Endometrial microvascular endothelial cells (primary cell): Measurements from ENCODE around the gene SIRPG. TPM values are rescaled to one million over a fixed set of nuclear protein-coding genes. Genes with fewer than 3 reads are reported as not detected.

Experiments used
- in situ Hi-C: cut with HindIII; loops from 2 replicates; pipeline ENCODE4 v1.10.0; 2017; ENCODE audit warnings: low sequenced_read_pairs, low pct_unique_long_range_greater_than_20kb; ENCODE audit errors: inconsistent ontology term
- total RNA-seq: library from RNA; depleted of rRNA; stranded (reverse); fragments of >200 nt; gene quantifications from one replicate; pipeline ENCODE4 v1.2.3, GENCODE V29; 2015; ENCODE audit errors: inconsistent ontology term

SIRPG gene
- total RNA-seq, 1 donor from 2014 or later = not detected

GRCh38 chr20:1674361-1674760, 16.8 kb upstream of the SIRPG start:
- in situ Hi-C loops = no loop called here

GRCh38 chr20:1673424-1673823, 15.8 kb upstream of the SIRPG start:
- in situ Hi-C loops = no loop called here

- in situ Hi-C loops = no loop called here
These were observed 15.1 kb upstream of the SIRPG start for GRCh38 chr20:1672728-1673127.

- in situ Hi-C loops = no loop called here
These were observed 14.5 kb upstream of the SIRPG start for GRCh38 chr20:1671891-1672669.

GRCh38 chr20:1669304-1669703, 11.7 kb upstream of the SIRPG start:
- in situ Hi-C loops = no loop called here

GRCh38 chr20:1667502-1668085, 10.0 kb upstream of the SIRPG start:
- in situ Hi-C loops = no loop called here

- in situ Hi-C loops = no loop called here
These were observed 9.2 kb upstream of the SIRPG start for GRCh38 chr20:1666802-1667201.

GRCh38 chr20:1665345-1665744, 7.8 kb upstream of the SIRPG start:
- in situ Hi-C loops = no loop called here

GRCh38 chr20:1664911-1665310, 7.3 kb upstream of the SIRPG start:
- in situ Hi-C loops = no loop called here

- in situ Hi-C loops = no loop called here
These were observed 6.3 kb upstream of the SIRPG start for GRCh38 chr20:1663917-1664316.

GRCh38 chr20:1661542-1662299, 4.1 kb upstream of the SIRPG start:
- in situ Hi-C loops = no loop called here

GRCh38 chr20:1660246-1660645, 2.7 kb upstream of the SIRPG start:
- in situ Hi-C loops = no loop called here

- in situ Hi-C loops = no loop called here
These were observed 735 bp downstream of the SIRPG start for GRCh38 chr20:1656844-1657243.

- in situ Hi-C loops = no loop called here
These were observed 2.6 kb downstream of the SIRPG start for GRCh38 chr20:1654996-1655395.

- in situ Hi-C loops = no loop called here
These were observed 4.6 kb downstream of the SIRPG start for GRCh38 chr20:1652960-1653359.

- in situ Hi-C loops = no loop called here
These were observed 5.5 kb downstream of the SIRPG start for GRCh38 chr20:1652104-1652503.

- in situ Hi-C loops = no loop called here
These were observed 6.1 kb downstream of the SIRPG start for GRCh38 chr20:1651268-1652058.

- in situ Hi-C loops = no loop called here
These were observed 9.5 kb downstream of the SIRPG start for GRCh38 chr20:1648101-1648500.

GRCh38 chr20:1646975-1647431, 10.6 kb downstream of the SIRPG start:
- in situ Hi-C loops = no loop called here
